K562 (cell line): ENCODE data around the gene FAM227A. TPM values are rescaled to one million over a fixed set of nuclear protein-coding genes. Genes with fewer than 3 reads are reported as not detected.
A peak's percentile ranks its signal among the peaks of the same experiment; 100 is the strongest.

ENCODE experiments used
- BRD9 ChIP-seq: fragments of 450-650 bp; IDR thresholded peaks from 2 replicates; pipeline ENCODE4 v1.6.1; 2018; ENCODE audit warnings: low read depth; ENCODE audit not compliant: partially characterized antibody
- CHD4 ChIP-seq: fragments of 200-600 bp; sonication (generic); IDR thresholded peaks from 3 replicates; pipeline ENCODE4 v1.6.1; 2012; ENCODE audit warnings: low read depth, mild to moderate bottlenecking, mixed read lengths, low read length, inconsistent platforms; ENCODE audit not compliant: insufficient read depth, insufficient replicate concordance, poor library complexity, severe bottlenecking
- CREB1 ChIP-seq, 2 experiments: sonication (generic) in 1 of 2; formaldehyde crosslinking in 1 of 2; IDR thresholded peaks; 2 replicates each; pipeline versions ENCODE4 v1.6.1 to v1.8.0; 2012 to 2022; ENCODE audit warnings: inconsistent platforms in 1 of 2, mild to moderate bottlenecking in 1 of 2, missing genetic modification reagents in 1 of 2, moderate library complexity in 1 of 2
- CTBP1 ChIP-seq: fragments of 450-650 bp; IDR thresholded peaks from 2 replicates; pipeline ENCODE4 v1.6.1; 2016; ENCODE audit warnings: borderline replicate concordance
- EGR1 ChIP-seq: fragments of 450-650 bp; conservative IDR thresholded peaks from 2 replicates; pipeline ENCODE4 v1.6.1; 2017; ENCODE audit warnings: mild to moderate bottlenecking
- ETV5 ChIP-seq: sonication (generic); formaldehyde crosslinking; IDR thresholded peaks from 2 replicates; pipeline ENCODE4 v1.4.0; 2020; ENCODE audit warnings: low read depth, mild to moderate bottlenecking, missing genetic modification reagents
- NEUROD1 ChIP-seq: fragments of 150-350 bp; IDR thresholded peaks from 2 replicates; pipeline ENCODE4 v1.6.1; 2014; ENCODE audit warnings: borderline replicate concordance, low read length, low read depth; ENCODE audit not compliant: partially characterized antibody
- NFRKB ChIP-seq: fragments of 450-650 bp; IDR thresholded peaks from 2 replicates; pipeline ENCODE4 v1.6.1; 2016; ENCODE audit warnings: low read depth
- NUFIP1 ChIP-seq: fragments of 450-650 bp; IDR thresholded peaks from 2 replicates; pipeline ENCODE4 v1.6.1; 2018; ENCODE audit not compliant: partially characterized antibody
- PHF8 ChIP-seq: fragments of 200-600 bp; sonication (generic); IDR thresholded peaks from 2 replicates; pipeline ENCODE4 v1.6.1; 2012; ENCODE audit warnings: mixed run types, mild to moderate bottlenecking, inconsistent platforms, low read length, moderate library complexity, borderline replicate concordance
- POLR2H ChIP-seq: IDR thresholded peaks from 2 replicates; pipeline ENCODE4 v1.6.1; 2016; ENCODE audit warnings: missing genetic modification characterization, low read depth, mild to moderate bottlenecking, control low read depth, missing compliant biosample characterization, moderate library complexity
- RBBP5 ChIP-seq: fragments of 200-600 bp; sonication (generic); IDR thresholded peaks from 2 replicates; pipeline ENCODE4 v1.6.1; 2012; ENCODE audit warnings: borderline replicate concordance, mild to moderate bottlenecking, low read length, control low read depth, inconsistent platforms; ENCODE audit not compliant: insufficient read depth, poor library complexity, severe bottlenecking
- RBFOX2 ChIP-seq: fragments of 200-400 bp; formaldehyde crosslinking; IDR thresholded peaks from 2 replicates; pipeline ENCODE4 v1.6.1; 2017; ENCODE audit warnings: low read depth, mild to moderate bottlenecking, low read length, moderate library complexity
- TAF1 ChIP-seq: IDR thresholded peaks from 2 replicates; pipeline ENCODE4 v1.6.1; 2011; ENCODE audit warnings: mild to moderate bottlenecking, low read length, moderate library complexity; ENCODE audit not compliant: insufficient read depth, control insufficient read depth, severe bottlenecking; ENCODE audit errors: extremely low read depth
- ZBTB7A ChIP-seq: IDR thresholded peaks from 2 replicates; pipeline ENCODE4 v1.6.1; 2011; ENCODE audit warnings: low read depth, mild to moderate bottlenecking, low read length, moderate library complexity, borderline replicate concordance; ENCODE audit not compliant: control insufficient read depth
- ZFX ChIP-seq: sonication (generic); formaldehyde crosslinking; IDR thresholded peaks from 2 replicates; pipeline ENCODE4 v1.8.0; 2022; ENCODE audit warnings: mild to moderate bottlenecking, missing genetic modification reagents, moderate library complexity
- ZNF239 ChIP-seq: fragments of 250-450 bp; sonication (Bioruptor Pico); IDR thresholded peaks from 2 replicates; pipeline ENCODE4 v1.4.0; 2020; ENCODE audit warnings: mild to moderate bottlenecking
- polyA plus RNA-seq, 8 experiments: library from polyadenylated mRNA; depleted of rRNA in 4 of 8; stranded (reverse) in 5 of 8; unstranded in 3 of 8; fragments of >200 nt; fragmentation: Nextera tagmentation in 2 of 8; fragmentation: Illumina TruSeq in 1 of 8; extraction: Ambion mirVana in 2 of 8; extraction: Trizol in 1 of 8; gene quantifications; 2 replicates each; pipeline versions ENCODE4 v1.2.1 to v1.2.3, GENCODE V29; 2011 to 2014; ENCODE audit warnings: inconsistent platforms in 1 of 8, missing spikeins in 1 of 8
- total RNA-seq, 7 experiments: library from RNA; depleted of rRNA in 6 of 7; stranded (reverse); fragments of >200 nt in 6 of 7; fragmentation: Illumina TruSeq in 2 of 7; extraction: Trizol in 2 of 7; gene quantifications; 2 replicates each; pipeline versions ENCODE4 v1.2.1 to v1.2.3, GENCODE V29; 2011 to 2021; ENCODE audit warnings: low replicate concordance in 1 of 7
- TF ChIP-seq, protein P1 (sequence below): sonication (generic); formaldehyde crosslinking; IDR thresholded peaks from 2 replicates; pipeline ENCODE4 v1.8.0; 2022; ENCODE audit warnings: mild to moderate bottlenecking, low read depth, missing genetic modification reagents
- TF ChIP-seq, protein P2 (sequence below): sonication (generic); formaldehyde crosslinking; IDR thresholded peaks from 2 replicates; pipeline ENCODE4 v1.8.1; 2023; ENCODE audit warnings: mild to moderate bottlenecking, missing genetic modification reagents
- TF ChIP-seq, protein P3 (sequence below): sonication (generic); formaldehyde crosslinking; IDR thresholded peaks from 2 replicates; pipeline ENCODE4 v1.8.0; 2023; ENCODE audit warnings: mild to moderate bottlenecking, missing genetic modification reagents
- TF ChIP-seq, protein P4 (sequence below): fragments of 250-450 bp; sonication (Bioruptor Pico); IDR thresholded peaks from 2 replicates; pipeline ENCODE4 v1.8.0; 2021; ENCODE audit warnings: mild to moderate bottlenecking, moderate library complexity

FAM227A gene
- total and polyA plus RNA-seq, 9 of the 15 experiments (the other 6 are each of a cell fraction or from before 2014, with no cell fraction given) = 0.10 to 2.2 (median 0.83) TPM

DNA sequence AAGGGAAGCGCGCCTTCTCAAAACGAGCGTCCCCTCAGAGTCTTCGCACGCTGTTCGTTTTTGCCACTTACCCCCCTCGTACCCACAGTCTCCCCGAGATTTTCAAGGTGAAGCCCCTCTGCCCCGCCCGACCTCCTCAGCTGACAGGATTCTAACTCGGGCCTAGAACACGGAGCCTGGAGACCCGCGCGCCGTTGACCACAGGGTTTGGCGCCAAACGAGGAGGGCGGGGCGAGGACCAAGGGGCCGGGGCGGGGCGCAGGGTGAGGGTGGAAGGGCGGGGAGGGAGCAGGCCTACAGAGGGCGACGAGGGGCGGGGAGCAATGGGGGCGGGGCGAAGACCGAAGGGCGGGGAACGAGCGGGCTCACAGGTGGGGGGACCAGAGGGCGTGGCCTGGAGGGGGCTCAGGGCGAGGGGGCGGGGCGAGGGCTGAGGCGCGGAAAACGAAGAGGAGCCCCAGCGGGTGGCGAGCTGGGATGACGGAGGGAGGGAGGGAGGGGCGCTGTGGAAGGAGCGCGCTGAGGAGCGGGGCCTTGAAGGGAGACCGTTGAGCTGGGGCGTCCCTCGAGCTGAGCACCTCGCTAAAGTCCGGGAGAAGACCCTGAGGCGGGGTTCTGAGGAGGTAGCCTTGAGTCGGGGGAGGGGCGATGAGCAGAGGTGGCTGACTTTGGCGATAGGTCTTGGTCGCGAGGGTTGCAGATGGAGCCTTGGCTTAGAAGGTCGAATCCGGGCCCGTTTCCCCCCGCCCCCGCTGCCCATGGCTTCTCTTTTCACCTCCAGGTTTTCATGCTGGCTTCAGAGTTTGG is 86.0 kb downstream of the FAM227A start, which contains the start of gene DMC1 (continued):
- TF ChIP-seq, protein P1, sequence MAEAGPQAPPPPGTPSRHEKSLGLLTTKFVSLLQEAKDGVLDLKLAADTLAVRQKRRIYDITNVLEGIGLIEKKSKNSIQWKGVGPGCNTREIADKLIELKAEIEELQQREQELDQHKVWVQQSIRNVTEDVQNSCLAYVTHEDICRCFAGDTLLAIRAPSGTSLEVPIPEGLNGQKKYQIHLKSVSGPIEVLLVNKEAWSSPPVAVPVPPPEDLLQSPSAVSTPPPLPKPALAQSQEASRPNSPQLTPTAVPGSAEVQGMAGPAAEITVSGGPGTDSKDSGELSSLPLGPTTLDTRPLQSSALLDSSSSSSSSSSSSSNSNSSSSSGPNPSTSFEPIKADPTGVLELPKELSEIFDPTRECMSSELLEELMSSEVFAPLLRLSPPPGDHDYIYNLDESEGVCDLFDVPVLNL (CRISPR knock-in tag) = 0 out of 2 replicates have a peak, but pooled peaks have one; percentile 53
- TF ChIP-seq, protein P2, sequence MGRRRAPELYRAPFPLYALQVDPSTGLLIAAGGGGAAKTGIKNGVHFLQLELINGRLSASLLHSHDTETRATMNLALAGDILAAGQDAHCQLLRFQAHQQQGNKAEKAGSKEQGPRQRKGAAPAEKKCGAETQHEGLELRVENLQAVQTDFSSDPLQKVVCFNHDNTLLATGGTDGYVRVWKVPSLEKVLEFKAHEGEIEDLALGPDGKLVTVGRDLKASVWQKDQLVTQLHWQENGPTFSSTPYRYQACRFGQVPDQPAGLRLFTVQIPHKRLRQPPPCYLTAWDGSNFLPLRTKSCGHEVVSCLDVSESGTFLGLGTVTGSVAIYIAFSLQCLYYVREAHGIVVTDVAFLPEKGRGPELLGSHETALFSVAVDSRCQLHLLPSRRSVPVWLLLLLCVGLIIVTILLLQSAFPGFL (CRISPR knock-in tag) = no peak
- TF ChIP-seq NEUROD1 (peak; percentile 30), CTBP1 (0 out of 2 replicates have a peak, but pooled peaks have one; percentile 30), CHD4 (no peak), ZBTB7A (peak; percentile 59), POLR2H (tag) (peak; percentile 66), ETV5 (CRISPR knock-in tag) (0 out of 2 replicates have a peak, but pooled peaks have one; percentile 9), TAF1 (peak; percentile 73), EGR1 (peak; percentile 78), NFRKB (0 out of 2 replicates have a peak, but pooled peaks have one; percentile 62), PHF8 (peak; percentile 70; the same call in 1 of the 2 replicates), NUFIP1 (no peak), RBFOX2 (peak; percentile 85), CREB1 (IDR thresholded peaks at IDR 0.05) (peak; percentile 48; the same call in 1 of the 2 replicates), CREB1 (CRISPR knock-in tag; IDR thresholded peaks at IDR 0.05) (no peak), BRD9 (peak; percentile 30), ZFX (peak; percentile 81), ZNF239 (CRISPR knock-in tag) (no peak), RBBP5 (peak; percentile 34)
- TF ChIP-seq, protein P3, sequence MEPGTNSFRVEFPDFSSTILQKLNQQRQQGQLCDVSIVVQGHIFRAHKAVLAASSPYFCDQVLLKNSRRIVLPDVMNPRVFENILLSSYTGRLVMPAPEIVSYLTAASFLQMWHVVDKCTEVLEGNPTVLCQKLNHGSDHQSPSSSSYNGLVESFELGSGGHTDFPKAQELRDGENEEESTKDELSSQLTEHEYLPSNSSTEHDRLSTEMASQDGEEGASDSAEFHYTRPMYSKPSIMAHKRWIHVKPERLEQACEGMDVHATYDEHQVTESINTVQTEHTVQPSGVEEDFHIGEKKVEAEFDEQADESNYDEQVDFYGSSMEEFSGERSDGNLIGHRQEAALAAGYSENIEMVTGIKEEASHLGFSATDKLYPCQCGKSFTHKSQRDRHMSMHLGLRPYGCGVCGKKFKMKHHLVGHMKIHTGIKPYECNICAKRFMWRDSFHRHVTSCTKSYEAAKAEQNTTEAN (CRISPR knock-in tag) = no peak
- TF ChIP-seq, protein P4, sequence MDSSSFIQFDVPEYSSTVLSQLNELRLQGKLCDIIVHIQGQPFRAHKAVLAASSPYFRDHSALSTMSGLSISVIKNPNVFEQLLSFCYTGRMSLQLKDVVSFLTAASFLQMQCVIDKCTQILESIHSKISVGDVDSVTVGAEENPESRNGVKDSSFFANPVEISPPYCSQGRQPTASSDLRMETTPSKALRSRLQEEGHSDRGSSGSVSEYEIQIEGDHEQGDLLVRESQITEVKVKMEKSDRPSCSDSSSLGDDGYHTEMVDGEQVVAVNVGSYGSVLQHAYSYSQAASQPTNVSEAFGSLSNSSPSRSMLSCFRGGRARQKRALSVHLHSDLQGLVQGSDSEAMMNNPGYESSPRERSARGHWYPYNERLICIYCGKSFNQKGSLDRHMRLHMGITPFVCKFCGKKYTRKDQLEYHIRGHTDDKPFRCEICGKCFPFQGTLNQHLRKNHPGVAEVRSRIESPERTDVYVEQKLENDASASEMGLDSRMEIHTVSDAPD (CRISPR knock-in tag) = no peak
